Measurements from ENCODE around the gene RBKS.

Gene RBKS

GRCh38 chr2:27809761-27810241, 80.4 kb downstream of the RBKS start:
- DNase-seq (ENCODE audit: low read depth) = peak; percentile 84
- in situ Hi-C loops (cut with HindIII; ENCODE audit: low sequenced_read_pairs) = no loop called here
- no peak overlapping the region for H3K4me3 ChIP-seq (ENCODE audit: low read depth, low read length)
- no peak for TF ChIP-seq CTCF (IDR thresholded peaks at IDR 0.05; ENCODE audit: low read depth, low read length, missing control alignments)

- no peak for DNase-seq (ENCODE audit: low read depth)
- in situ Hi-C loops (cut with HindIII; ENCODE audit: low sequenced_read_pairs) = no loop called here
- no peak for TF ChIP-seq CTCF (IDR thresholded peaks at IDR 0.05; ENCODE audit: low read depth, low read length, missing control alignments)
- H3K4me3 ChIP-seq (ENCODE audit: low read depth, low read length) = no peak overlapping the region
Measured at GRCh38 chr2:27808984-27809383, 81.2 kb downstream of the RBKS start.

GRCh38 chr2:27808418-27808817, 81.8 kb downstream of the RBKS start:
- no peak for DNase-seq (ENCODE audit: low read depth)
- in situ Hi-C loops (cut with HindIII; ENCODE audit: low sequenced_read_pairs) = no loop called here
- H3K4me3 ChIP-seq (ENCODE audit: low read depth, low read length) = no peak overlapping the region
- no peak for TF ChIP-seq CTCF (IDR thresholded peaks at IDR 0.05; ENCODE audit: low read depth, low read length, missing control alignments)

GRCh38 chr2:27807476-27807875, 82.7 kb downstream of the RBKS start:
- peak; percentile 76 for TF ChIP-seq CTCF (IDR thresholded peaks at IDR 0.05; ENCODE audit: low read depth, low read length, missing control alignments)
- no peak for DNase-seq (ENCODE audit: low read depth)
- in situ Hi-C loops (cut with HindIII; ENCODE audit: low sequenced_read_pairs) = no loop called here
- no peak overlapping the region for H3K4me3 ChIP-seq (ENCODE audit: low read depth, low read length)

- in situ Hi-C loops (cut with HindIII; ENCODE audit: low sequenced_read_pairs) = no loop called here
- no peak for DNase-seq (ENCODE audit: low read depth)
- H3K4me3 ChIP-seq (ENCODE audit: low read depth, low read length) = no peak overlapping the region
- TF ChIP-seq CTCF (IDR thresholded peaks at IDR 0.05; ENCODE audit: low read depth, low read length, missing control alignments) = no peak
Measured at GRCh38 chr2:27806311-27807059, 83.7 kb downstream of the RBKS start.

GRCh38 chr2:27805180-27805579, 85.0 kb downstream of the RBKS start:
- TF ChIP-seq CTCF (IDR thresholded peaks at IDR 0.05; ENCODE audit: low read depth, low read length, missing control alignments) = no peak
- in situ Hi-C loops (cut with HindIII; ENCODE audit: low sequenced_read_pairs) = no loop called here
- no peak for DNase-seq (ENCODE audit: low read depth)
- no peak overlapping the region for H3K4me3 ChIP-seq (ENCODE audit: low read depth, low read length)
